Measurements from ENCODE around the gene TMCC2. TPM values are rescaled to one million over a fixed set of nuclear protein-coding genes. Genes with fewer than 3 reads are reported as not detected.

Gene TMCC2
- total RNA-seq, 1 experiment from 2014 or later, result 2.7 TPM

DNA sequence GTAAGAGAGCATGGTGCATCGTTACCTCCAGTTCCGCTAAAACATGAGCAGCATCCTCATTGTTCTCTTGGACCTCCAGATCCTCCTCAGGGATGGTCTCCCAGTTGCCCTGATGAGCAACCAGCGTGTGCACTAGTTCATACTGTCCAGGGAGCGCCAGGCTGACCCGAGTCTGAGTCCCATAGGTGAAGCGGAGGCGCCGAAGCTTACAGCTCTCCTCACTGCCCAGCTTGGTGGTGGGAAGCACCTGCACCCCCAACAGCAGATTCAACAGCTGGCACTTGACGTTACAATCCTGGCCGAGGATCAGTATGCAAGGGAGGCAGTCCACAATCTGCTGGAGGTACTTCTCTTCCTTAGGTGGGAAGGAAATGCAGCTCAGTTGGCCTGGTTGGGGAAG is 40.3 kb upstream of the TMCC2 start:
- H3K27ac ChIP-seq (ENCODE audit: low read depth, low read length), result no peak overlapping the region
- H4K20me1 ChIP-seq (ENCODE audit: insufficient read depth), result no peaks in the 10 kb centered on the region
- H3K9me3 ChIP-seq (ENCODE audit: control insufficient read depth in 1 of 2, insufficient read depth in 1 of 2, low read depth in 1 of 2, low read length in 2 of 2), result no peaks in the 10 kb centered on the region
- H3K4me3 ChIP-seq (replicated peaks in 1 of 2; ENCODE audit: low read depth in 1 of 2, low read length in 2 of 2), result no peak overlapping the region
- intact Hi-C loops (cut with micrococcal nuclease), result no loop called here
- H3K27me3 ChIP-seq (ENCODE audit: insufficient read depth, low read length), result no peaks in the 10 kb centered on the region
- RAD21 ChIA-PET (ENCODE audit: low non-redundant PET in 1 of 2, low total read pairs in 2 of 2, uncharacterized antibody in 2 of 2, unreplicated experiment in 2 of 2), result no interaction called here
- DNase-seq (ENCODE audit: low read depth, low spot score) (no peak), ATAC-seq (no peak)
- CTCF ChIA-PET, result no interaction called here
- no peaks in the 10 kb centered on the region for H3K9me2 ChIP-seq (ENCODE audit: insufficient read depth)
- POLR2A ChIA-PET, result no interaction called here
- H3K9ac ChIP-seq (ENCODE audit: low read length), result no peak overlapping the region
- H3K36me3 ChIP-seq (ENCODE audit: control insufficient read depth in 1 of 2, insufficient read depth in 2 of 2, low read length in 2 of 2), result no peaks in the 10 kb centered on the region
- H3K4me2 ChIP-seq (ENCODE audit: low read length), result no peak overlapping the region
- no TSS peak for BruUV-seq (replicated peaks)
- peaks cover 27% of the 10 kb centered on the region for H3K79me2 ChIP-seq (ENCODE audit: insufficient read depth, low read length)
- H2AFZ ChIP-seq (ENCODE audit: low read depth, low read length, poor library complexity, severe bottlenecking), result no peak overlapping the region
- peaks cover 5 to 9% of the 10 kb centered on the region in 2 experiments; a peak in 3 of 4 replicates for H3K4me1 ChIP-seq (ENCODE audit: control insufficient read depth in 1 of 2, insufficient read depth in 2 of 2, low read length in 2 of 2)
- TF ChIP-seq, protein P1, sequence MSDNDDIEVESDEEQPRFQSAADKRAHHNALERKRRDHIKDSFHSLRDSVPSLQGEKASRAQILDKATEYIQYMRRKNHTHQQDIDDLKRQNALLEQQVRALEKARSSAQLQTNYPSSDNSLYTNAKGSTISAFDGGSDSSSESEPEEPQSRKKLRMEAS (IDR thresholded peaks at IDR 0.05), result no peak
- TF ChIP-seq EGR1 (IDR thresholded peaks at IDR 0.05; ENCODE audit: low read depth) (no peak), RAD21 (IDR thresholded peaks at IDR 0.05; ENCODE audit: low read depth) (no peak), YY1 (IDR thresholded peaks at IDR 0.05; ENCODE audit: extremely low read depth, insufficient replicate concordance, low read depth, low read length) (no peak), ZNF274 (IDR thresholded peaks at IDR 0.05; ENCODE audit: low read depth, low read length) (no peak), SRF (IDR thresholded peaks at IDR 0.05; ENCODE audit: low read depth) (no peak), FOSL1 (IDR thresholded peaks at IDR 0.05; ENCODE audit: low read depth) (no peak), REST (IDR thresholded peaks at IDR 0.05; ENCODE audit: low read depth) (no peak)
